GM23338 (cell line): ENCODE results near the gene WFS1. TPM values are rescaled to one million over a fixed set of nuclear protein-coding genes. Genes with fewer than 3 reads are reported as not detected.

Experiments used
- ATAC-seq: fragments of 200-7000 bp; cut with Tn5 transposase; 3 replicates; pipeline ENCODE4 v1.9.1; 2020
- DNase-seq: peaks from one replicate; pipeline ENCODE4 v3.0.0-alpha.2; 2015; ENCODE audit warnings: low spot score
- H2AFZ ChIP-seq: fragments of 200-600 bp; sonication (generic); 2 replicates; pipeline ENCODE4 v1.8.0; 2016; ENCODE audit warnings: antibody characterized with exemption, mild to moderate bottlenecking, moderate library complexity
- H3F3A ChIP-seq: fragments of 200-600 bp; sonication (generic); replicated peaks from 2 replicates; pipeline ENCODE4 v1.8.0; 2017; ENCODE audit warnings: antibody characterized with exemption, mixed run types, low read depth
- H3K27ac ChIP-seq: fragments of 200-600 bp; sonication (generic); 2 replicates; pipeline ENCODE4 v1.6.1; 2016; ENCODE audit warnings: low read depth
- H3K27me3 ChIP-seq: fragments of 200-600 bp; sonication (generic); 2 replicates; pipeline ENCODE4 v1.8.0; 2016; ENCODE audit warnings: mild to moderate bottlenecking, mixed run types, moderate library complexity; ENCODE audit not compliant: insufficient read depth
- H3K36me3 ChIP-seq: fragments of 200-600 bp; sonication (generic); 2 replicates; pipeline ENCODE4 v1.8.0; 2016; ENCODE audit warnings: mild to moderate bottlenecking; ENCODE audit not compliant: insufficient read depth
- H3K4me1 ChIP-seq: fragments of 200-600 bp; sonication (generic); 2 replicates; pipeline ENCODE4 v1.8.0; 2016; ENCODE audit warnings: mild to moderate bottlenecking, moderate library complexity; ENCODE audit not compliant: insufficient read depth
- H3K4me2 ChIP-seq: fragments of 200-600 bp; sonication (generic); 2 replicates; pipeline ENCODE4 v1.7.1; 2017; ENCODE audit warnings: mixed run types
- H3K4me3 ChIP-seq: fragments of 200-600 bp; sonication (generic); 2 replicates; pipeline ENCODE4 v1.6.1; 2016; ENCODE audit warnings: mixed run types
- H3K79me2 ChIP-seq: fragments of 200-600 bp; sonication (generic); replicated peaks from 2 replicates; pipeline ENCODE4 v1.8.0; 2017; ENCODE audit warnings: mild to moderate bottlenecking; ENCODE audit not compliant: insufficient read depth
- H3K9me2 ChIP-seq: fragments of 200-600 bp; sonication (generic); 2 replicates; pipeline ENCODE4 v1.8.0; 2017; ENCODE audit not compliant: insufficient read depth
- H4K20me1 ChIP-seq: fragments of 200-600 bp; sonication (generic); replicated peaks from 2 replicates; pipeline ENCODE4 v1.8.0; 2017; ENCODE audit warnings: mild to moderate bottlenecking; ENCODE audit not compliant: insufficient read depth
- H3K27ac Mint-ChIP-seq: 2 replicates; pipeline ENCODE4 v1.8.0; 2020; ENCODE audit warnings: inconsistent platforms, mild to moderate bottlenecking, moderate library complexity, mixed read lengths
- H3K27me3 Mint-ChIP-seq: 3 replicates; pipeline ENCODE4 v1.8.0; 2022; ENCODE audit warnings: low read depth, mild to moderate bottlenecking, moderate library complexity, mixed read lengths, inconsistent platforms; ENCODE audit not compliant: insufficient read depth, poor library complexity
- H3K36me3 Mint-ChIP-seq: 3 replicates; pipeline ENCODE4 v1.8.0; 2021; ENCODE audit warnings: low read depth, mild to moderate bottlenecking, inconsistent platforms, moderate library complexity, mixed read lengths
- H3K4me1 Mint-ChIP-seq: 3 replicates; pipeline ENCODE4 v1.8.0; 2020; ENCODE audit warnings: mild to moderate bottlenecking, inconsistent platforms, mixed read lengths
- H3K4me3 Mint-ChIP-seq: 3 replicates; pipeline ENCODE4 v1.8.0; 2021; ENCODE audit warnings: moderate library complexity, mild to moderate bottlenecking, inconsistent platforms, mixed read lengths
- H3K9me3 Mint-ChIP-seq: 3 replicates; pipeline ENCODE4 v1.8.0; 2020; ENCODE audit warnings: moderate library complexity, mild to moderate bottlenecking, inconsistent platforms, mixed read lengths
- CREB1 ChIP-seq: fragments of 250-450 bp; sonication (Bioruptor Pico); IDR thresholded peaks from 2 replicates; pipeline ENCODE4 v1.5.0; 2020; ENCODE audit warnings: low read depth, mild to moderate bottlenecking, moderate library complexity
- EZH2 ChIP-seq: fragments of 200-600 bp; sonication (generic); IDR thresholded peaks from one replicate; pipeline ENCODE4 v1.8.0; 2017; ENCODE audit warnings: antibody characterized with exemption, mild to moderate bottlenecking, low read depth; ENCODE audit not compliant: unreplicated experiment
- EZH2phosphoT487 ChIP-seq: fragments of 200-600 bp; sonication (generic); IDR thresholded peaks from one replicate; pipeline ENCODE4 v1.8.1; 2018; ENCODE audit warnings: antibody characterized with exemption; ENCODE audit not compliant: unreplicated experiment
- NANOG ChIP-seq: IDR thresholded peaks from 2 replicates; pipeline ENCODE4 v1.6.1; 2016; ENCODE audit warnings: antibody characterized with exemption, borderline replicate concordance
- POLR2AphosphoS5 ChIP-seq: IDR thresholded peaks from 2 replicates; pipeline ENCODE4 v1.6.1; 2016; ENCODE audit warnings: antibody characterized with exemption, low read depth
- REST ChIP-seq: IDR thresholded peaks from one replicate; pipeline ENCODE4 v1.6.1; 2018; ENCODE audit warnings: antibody characterized with exemption; ENCODE audit not compliant: unreplicated experiment
- STAT1 ChIP-seq: IDR thresholded peaks from one replicate; pipeline ENCODE4 v1.6.1; 2016; ENCODE audit warnings: antibody characterized with exemption; ENCODE audit not compliant: unreplicated experiment
- ZNF114 ChIP-seq: fragments of 250-450 bp; sonication (Bioruptor Pico); IDR thresholded peaks from 2 replicates; pipeline ENCODE4 v1.5.0; 2020; ENCODE audit warnings: mild to moderate bottlenecking, moderate library complexity
- ZNF331 ChIP-seq: fragments of 250-450 bp; sonication (Bioruptor Pico); IDR thresholded peaks from 2 replicates; pipeline ENCODE4 v1.5.0; 2020; ENCODE audit warnings: low read depth, mild to moderate bottlenecking, moderate library complexity
- ZNF462 ChIP-seq: fragments of 250-450 bp; sonication (Bioruptor Pico); IDR thresholded peaks from 2 replicates; pipeline ENCODE4 v1.5.0; 2020; ENCODE audit warnings: mild to moderate bottlenecking, moderate library complexity
- polyA plus RNA-seq: library from polyadenylated mRNA; unstranded; fragments of >200 nt; fragmentation: Nextera tagmentation; extraction: Ambion mirVana; gene quantifications from 2 replicates; pipeline ENCODE4 v1.2.1, GENCODE V29; 2016
- total RNA-seq: library from RNA; depleted of rRNA; stranded (reverse); fragments of >200 nt; shearing (Covaris generic); gene quantifications from 2 replicates; pipeline ENCODE4 v1.2.3, GENCODE V29; 2014

The WFS1 gene
- total and polyA plus RNA-seq, 2 experiments from 2014 or later = 24.7 to 45.4 TPM

GRCh38 chr4:6309777-6310176, 40.1 kb downstream of the WFS1 start (continued):
- no peak for TF ChIP-seq ZNF462 (CRISPR knock-in tag)
- TF ChIP-seq EZH2phosphoT487 = no peak
- TF ChIP-seq NANOG = no peak
- TF ChIP-seq ZNF114 (CRISPR knock-in tag) = no peak
- TF ChIP-seq EZH2 = no peak

- no peaks in the 10 kb centered on the region for H3K36me3 ChIP-seq
- no peak overlapping the region for H3K4me2 ChIP-seq
- ATAC-seq = no peak
- no peak overlapping the region for H3K27ac ChIP-seq
- no peaks in the 10 kb centered on the region; the same call in 1 of the 2 replicates for H3F3A ChIP-seq
- H3K27me3 ChIP-seq = peaks cover 16% of the 10 kb centered on the region
- no peaks in the 10 kb centered on the region for H3K79me2 ChIP-seq
- no peak overlapping the region for H2AFZ ChIP-seq
- peaks cover 6% of the 10 kb centered on the region; the same call in 1 of the 3 replicates for H3K4me1 Mint-ChIP-seq
- DNase-seq = no peak
- no peak overlapping the region for H3K27ac Mint-ChIP-seq
- H3K9me2 ChIP-seq = no peaks in the 10 kb centered on the region
- H3K27me3 Mint-ChIP-seq = peaks cover 33% of the 10 kb centered on the region
- H3K9me3 Mint-ChIP-seq = peaks cover 5% of the 10 kb centered on the region
- H3K36me3 Mint-ChIP-seq = peaks cover 5% of the 10 kb centered on the region; the same call in 2 of the 3 replicates
- no peaks in the 10 kb centered on the region for H4K20me1 ChIP-seq
- H3K4me3 Mint-ChIP-seq = no peak overlapping the region
- no peak overlapping the region for H3K4me3 ChIP-seq
- H3K4me1 ChIP-seq = peaks cover 3% of the 10 kb centered on the region; the same call in 1 of the 2 replicates
- TF ChIP-seq POLR2AphosphoS5 = no peak
- TF ChIP-seq EZH2 = no peak
- no peak for TF ChIP-seq ZNF331 (CRISPR knock-in tag)
- TF ChIP-seq EZH2phosphoT487 = no peak
- TF ChIP-seq NANOG = no peak
- no peak for TF ChIP-seq CREB1 (CRISPR knock-in tag)
- no peak for TF ChIP-seq STAT1
- TF ChIP-seq REST = no peak
These were observed 43.6 kb downstream of the WFS1 start for GRCh38 chr4:6313216-6313615.
